Stimulated activated CD8-positive, alpha-beta memory T cell treated with anti-CD3 and anti-CD28 coated beads, Interleukin-12 subunit alpha, Interleukin-12 subunit beta, amount 100 ng/mL, for 4 hours (primary cell): ENCODE data around the gene CLEC9A.

Experiments used
- DNase-seq: peaks from one replicate; pipeline ENCODE4 v3.0.0-alpha.2; 2020; ENCODE audit warnings: low read depth

Gene CLEC9A

DNA sequence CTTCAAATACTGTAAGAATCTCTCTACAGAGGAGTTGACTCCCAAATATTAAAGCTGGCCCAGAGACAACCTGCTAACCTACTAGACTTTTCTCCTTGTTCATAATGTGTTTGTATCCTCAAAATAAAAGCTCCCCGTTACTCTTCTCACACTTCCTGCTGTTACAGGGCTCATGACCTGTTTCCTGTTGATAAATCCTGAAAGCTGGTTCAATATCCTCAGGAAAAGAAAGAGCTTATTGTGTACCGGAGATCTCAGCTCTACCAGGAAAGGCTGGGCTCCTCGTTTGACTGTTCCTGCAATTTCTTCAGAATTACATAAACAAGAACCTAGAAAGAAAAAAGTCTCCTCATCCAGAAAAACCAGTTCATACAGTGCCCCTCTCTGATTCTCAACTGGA is 37.5 kb downstream of the CLEC9A start:
- no peak for DNase-seq

GRCh38 chr12:10068644-10069043 is 38.2 kb downstream of the CLEC9A start:
- DNase-seq: no peak

- DNase-seq: no peak
These were observed 38.6 kb downstream of the CLEC9A start for GRCh38 chr12:10069099-10069498.

GRCh38 chr12:10069976-10070375 is 39.5 kb downstream of the CLEC9A start:
- DNase-seq: no peak

DNA sequence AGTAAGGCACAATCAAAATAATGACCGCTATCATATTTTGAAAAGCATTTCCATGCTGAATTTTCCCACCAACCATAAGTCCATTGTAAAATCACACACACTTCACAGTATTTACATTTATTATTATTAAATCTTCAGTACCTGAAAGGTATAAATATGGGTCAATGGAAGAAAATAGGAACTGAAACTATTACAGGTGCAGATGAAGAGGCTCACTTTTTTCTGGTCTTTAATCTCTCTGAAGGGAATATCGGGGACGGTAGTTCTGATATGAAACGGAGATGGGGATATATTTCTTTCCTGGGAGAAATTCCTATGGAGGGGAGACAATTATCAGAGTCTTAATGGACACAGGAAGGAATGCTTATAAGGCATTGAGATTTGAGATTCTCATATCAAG is 39.9 kb downstream of the CLEC9A start:
- DNase-seq: no peak

- no peak for DNase-seq
These were observed 41.6 kb downstream of the CLEC9A start for GRCh38 chr12:10072131-10072530.

- no peak for DNase-seq
These were observed 42.8 kb downstream of the CLEC9A start for GRCh38 chr12:10073261-10073660.

GRCh38 chr12:10075451-10075850 is 45.0 kb downstream of the CLEC9A start:
- DNase-seq: no peak

- DNase-seq: no peak
These were observed 51.8 kb downstream of the CLEC9A start for GRCh38 chr12:10082117-10082874.

GRCh38 chr12:10084733-10085132 is 54.3 kb downstream of the CLEC9A start:
- no peak for DNase-seq

GRCh38 chr12:10086387-10086786 is 55.9 kb downstream of the CLEC9A start:
- no peak for DNase-seq

DNA sequence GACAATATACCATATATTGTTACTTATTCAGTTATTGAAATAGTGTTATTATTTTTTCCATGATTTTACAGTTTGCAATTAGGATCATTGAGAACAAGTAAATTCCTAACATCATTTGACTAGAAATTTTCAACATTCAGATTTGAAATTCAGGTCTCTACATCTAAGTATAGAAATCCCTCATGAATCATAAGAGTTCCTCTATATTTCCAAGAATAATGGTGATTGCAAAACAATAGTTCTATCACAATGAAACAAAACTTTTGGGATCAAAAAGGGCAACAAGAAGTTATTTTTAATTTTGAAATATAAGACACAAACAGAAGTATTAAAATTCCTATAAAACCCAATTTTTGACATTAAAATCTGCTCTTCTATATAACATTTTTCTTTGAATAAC is 57.5 kb downstream of the CLEC9A start:
- no peak for DNase-seq

DNA sequence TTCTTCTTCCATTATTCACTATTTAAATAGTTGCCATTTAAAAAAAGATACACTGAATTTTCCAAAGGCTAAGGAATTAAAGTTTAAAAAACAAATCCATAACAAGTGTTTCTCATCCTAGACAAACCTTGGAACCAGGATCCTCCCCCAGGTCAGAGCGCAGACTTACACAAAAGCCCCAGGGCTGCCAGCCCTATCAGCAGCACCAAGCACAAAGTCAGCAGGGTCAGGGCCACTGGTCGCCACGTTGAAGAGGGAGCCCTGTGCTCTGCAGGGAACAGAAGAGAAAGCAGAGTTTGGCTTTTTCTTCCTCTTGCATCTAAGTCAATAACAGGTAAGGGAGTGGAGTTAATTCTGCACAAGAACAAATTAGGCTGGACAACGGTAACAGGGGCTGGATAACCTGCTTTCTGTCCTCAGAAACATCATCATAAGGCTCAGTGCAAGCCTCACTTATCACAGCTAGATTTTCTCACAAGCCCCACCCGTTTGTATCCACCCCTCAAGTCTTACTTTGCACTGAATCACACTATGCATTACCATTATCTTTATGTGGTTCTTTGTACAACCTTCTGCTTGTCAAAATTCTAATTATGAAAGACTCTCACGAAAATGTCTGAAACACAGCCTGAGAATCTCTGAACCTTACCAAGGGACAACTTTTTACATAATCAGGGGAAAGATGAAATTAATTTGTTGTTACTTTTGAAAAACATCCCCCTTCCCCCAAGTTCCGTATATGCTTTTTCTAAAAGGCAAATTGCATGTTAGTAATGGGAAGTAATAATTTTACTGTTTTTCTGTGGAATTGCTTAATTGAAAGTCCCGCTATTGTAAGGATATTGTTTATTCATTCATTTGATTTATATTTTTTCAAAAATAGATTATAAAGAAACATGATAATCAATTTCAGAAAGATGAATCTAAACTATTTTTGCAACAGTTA is 58.7 kb downstream of the CLEC9A start:
- no peak for DNase-seq

DNA sequence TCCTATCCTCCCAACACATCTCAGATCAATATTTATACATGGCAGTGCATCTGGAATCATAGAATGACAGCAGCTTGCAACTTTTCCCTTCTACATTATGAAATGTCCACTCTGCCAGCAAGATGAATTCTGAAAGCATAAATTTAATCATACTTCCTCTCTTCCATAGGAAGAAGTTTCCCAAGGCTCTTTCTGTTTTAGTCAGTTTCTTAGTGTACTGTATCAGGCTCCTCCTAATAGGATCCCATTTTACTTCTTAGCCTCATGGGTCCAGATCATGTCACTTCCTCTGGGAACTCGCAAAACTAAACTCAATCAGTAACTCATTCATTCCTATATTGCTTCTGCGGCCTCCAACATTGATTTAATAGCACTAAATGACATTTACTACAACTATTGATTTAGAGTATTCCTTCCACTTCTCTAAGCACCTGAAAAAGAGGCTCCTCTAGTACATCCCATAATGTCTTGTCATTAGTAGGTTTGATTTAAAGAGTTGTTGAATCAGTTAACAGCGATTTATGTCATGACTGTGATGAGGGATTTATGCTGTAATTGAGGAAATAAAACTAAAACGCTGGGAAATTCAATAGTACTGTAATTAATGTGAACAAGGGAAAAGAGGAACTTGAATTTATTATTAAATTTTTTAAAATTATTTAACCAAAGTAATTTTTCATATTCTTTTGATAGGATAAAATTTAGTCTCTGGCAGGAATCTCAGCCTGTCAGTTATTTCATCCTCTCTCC is 64.3 kb downstream of the CLEC9A start:
- no peak for DNase-seq

- no peak for DNase-seq
These were observed 65.5 kb downstream of the CLEC9A start for GRCh38 chr12:10095971-10096370.

DNA sequence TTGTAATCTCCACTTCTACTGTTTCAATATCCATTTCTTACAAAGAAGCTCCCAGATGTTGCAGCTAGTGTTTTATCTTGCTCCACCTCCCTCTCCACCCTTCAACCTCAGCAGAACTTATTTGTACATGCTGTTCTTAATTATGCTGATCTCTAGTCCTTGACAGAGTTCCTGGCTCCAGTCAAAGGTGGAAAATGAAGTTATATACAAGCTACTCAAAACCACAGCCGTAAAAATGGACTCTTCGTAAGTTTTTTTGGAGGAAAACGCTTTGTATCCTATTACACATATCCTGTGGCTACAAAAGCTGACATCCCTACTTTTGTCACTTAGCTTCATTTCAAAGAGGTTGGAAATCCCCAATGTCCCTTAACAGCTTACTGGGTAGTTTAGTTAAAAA is 67.0 kb downstream of the CLEC9A start:
- DNase-seq: no peak

DNA sequence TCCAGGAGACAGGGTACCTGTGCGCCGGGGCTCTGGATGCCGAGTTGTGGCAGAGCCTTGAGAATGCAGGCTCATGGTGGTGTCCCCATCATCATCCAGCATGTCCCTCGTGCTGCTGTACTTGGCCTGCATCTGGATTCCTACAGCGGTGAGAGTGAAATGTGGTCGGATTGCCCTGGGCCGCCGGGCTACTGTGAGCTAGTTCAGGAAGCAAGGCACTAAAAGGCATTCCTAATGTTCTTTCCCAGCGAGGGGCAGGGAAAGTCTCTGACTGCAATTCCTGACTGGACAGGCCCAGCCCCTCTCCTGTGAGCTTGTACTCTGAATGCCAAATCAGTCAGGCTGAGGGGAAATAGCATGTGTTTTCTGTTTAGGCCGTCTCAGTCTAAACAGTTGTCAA is 68.3 kb downstream of the CLEC9A start, which contains the start of gene CLEC1A:
TSS of gene CLEC1A (minus strand) at position 195 of the 400 bp plus-strand sequence. CDS start at position 132, 63 bp downstream.
- DNase-seq: no peak

DNA sequence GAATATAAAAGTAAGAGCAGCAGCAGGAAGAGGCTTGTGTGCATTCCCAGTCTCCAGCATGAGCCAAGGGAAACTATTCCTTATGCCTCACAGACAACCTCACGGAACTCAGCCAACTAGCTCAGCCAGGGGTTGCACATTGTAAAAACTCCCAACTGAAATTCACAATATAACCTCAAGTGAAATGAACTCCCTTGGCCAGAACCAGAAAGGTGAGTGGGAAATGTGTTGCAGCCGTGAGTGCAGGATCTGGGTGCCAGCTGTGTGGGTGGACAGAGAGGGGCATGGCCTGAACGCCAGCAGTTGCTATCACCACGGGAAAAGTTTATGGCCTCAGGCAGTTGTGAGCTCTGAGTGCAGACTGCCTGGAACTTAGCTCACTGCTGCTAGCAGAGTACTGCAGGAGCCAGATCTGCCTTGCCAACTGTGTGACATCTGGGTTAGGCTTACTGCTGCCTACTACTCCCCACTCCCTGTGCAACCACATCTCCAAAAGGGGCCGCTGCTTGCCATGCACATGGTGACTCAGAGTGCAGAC is 70.6 kb downstream of the CLEC9A start:
- no peak for DNase-seq

DNA sequence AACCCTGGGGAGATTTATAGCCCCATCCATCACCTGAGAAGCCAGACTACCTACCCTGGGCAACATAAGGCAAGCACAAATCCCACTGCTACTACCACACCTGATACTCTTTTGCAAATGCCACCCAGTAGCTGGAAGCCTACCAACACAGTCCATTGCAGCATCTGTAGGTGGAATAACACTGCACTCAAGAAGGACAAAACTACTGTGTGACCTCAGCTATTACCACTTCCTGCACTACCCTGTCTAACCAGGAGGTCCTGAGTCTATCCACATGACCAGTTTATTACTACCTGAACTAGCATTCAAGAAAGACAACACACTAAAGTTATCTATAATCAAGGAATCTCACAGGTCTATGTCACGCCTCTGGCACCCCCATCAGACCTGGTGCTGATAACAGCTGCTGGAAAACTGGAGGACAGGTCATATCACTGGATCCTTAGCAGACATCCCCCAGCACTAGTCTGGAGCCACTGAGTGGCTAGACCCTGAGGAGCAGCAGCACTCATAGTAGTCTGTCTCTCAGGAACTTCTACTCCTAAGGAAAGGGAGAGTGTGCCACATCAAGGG is 71.3 kb downstream of the CLEC9A start:
- no peak for DNase-seq

DNA sequence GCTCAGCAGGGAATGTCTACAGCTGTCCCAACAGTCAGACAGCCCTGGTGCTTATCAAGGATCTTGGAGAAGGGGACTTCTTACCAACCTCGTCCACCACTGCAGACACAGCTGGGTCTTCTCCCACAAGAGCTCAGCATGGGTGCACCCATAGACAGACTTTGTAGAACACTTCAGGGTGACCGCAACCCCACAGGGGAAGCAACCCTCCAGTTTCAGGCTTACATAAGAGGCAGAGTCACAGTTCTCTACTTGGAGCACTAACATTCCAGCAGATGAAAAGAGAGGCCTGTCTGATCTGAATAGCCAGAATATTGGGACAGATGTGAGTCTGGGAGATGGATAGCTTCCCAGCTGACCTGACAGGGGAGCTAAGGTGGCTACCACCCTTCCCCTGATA is 71.8 kb downstream of the CLEC9A start:
- DNase-seq: no peak

- no peak for DNase-seq
These were observed 79.9 kb downstream of the CLEC9A start for GRCh38 chr12:10110256-10110844.
